Esophagus squamous epithelium (tissue), 5 donors: Measurements from ENCODE around the gene IQSEC3. TPM values are rescaled to one million over a fixed set of nuclear protein-coding genes. Genes with fewer than 3 reads are reported as not detected.

Experiments
- DNase-seq: peaks from one replicate; lab custom pipeline; 2025; lab: John Stamatoyannopoulos, UW
- H3K27ac ChIP-seq, 4 donors: fragments of 200-600 bp; sonication (generic); one replicate each; pipeline ENCODE4 v1.5.1; 2016 to 2019; ENCODE audit warnings: mild to moderate bottlenecking in 1 of 4
- H3K27me3 ChIP-seq, 4 donors: fragments of 200-600 bp; sonication (generic); 1 replicate in 3 of 4; 2 replicates in 1 of 4; pipeline versions ENCODE4 v1.5.1 to v1.6.0; 2017 to 2021; ENCODE audit warnings: antibody characterized with exemption in 1 of 4
- H3K36me3 ChIP-seq, 3 donors: fragments of 200-600 bp; sonication (generic); one replicate each; pipeline ENCODE4 v1.5.1; 2016 to 2019
- H3K4me1 ChIP-seq, 3 donors: fragments of 200-600 bp; sonication (generic); one replicate each; pipeline ENCODE4 v1.5.1; 2017 to 2019
- H3K4me3 ChIP-seq, 4 donors: fragments of 200-600 bp; sonication (generic); 1 replicate in 3 of 4; 2 replicates in 1 of 4; pipeline ENCODE4 v1.5.1; 2016 to 2019; ENCODE audit warnings: mild to moderate bottlenecking in 2 of 4, moderate library complexity in 1 of 4
- H3K9me3 ChIP-seq, 3 donors: fragments of 200-600 bp; sonication (generic); one replicate each; pipeline ENCODE4 v1.5.1; 2016 to 2019
- POLR2A ChIP-seq, 4 donors: fragments of 450-650 bp; IDR thresholded peaks; one replicate each; pipeline ENCODE4 v1.6.1; 2017; ENCODE audit warnings: antibody characterized with exemption in 4 of 4, mild to moderate bottlenecking in 4 of 4, moderate library complexity in 3 of 4
- WGBS, 2 donors: methylation state at CpG; one replicate each; pipeline ENCODE4 v1.1.5; 2018; 5-methylcytosine and 5-hydroxymethylcytosine counted together
- intact Hi-C: fragments of 100-400 bp; cut with DNase I; formaldehyde crosslinking; loops from one replicate; pipeline ENCODE4 v1.15.0; 2022
- total RNA-seq, 4 donors: library from RNA; depleted of rRNA; stranded (reverse); fragments of >200 nt; gene quantifications; one replicate each; pipeline ENCODE4 v1.1.0, GENCODE V29; 2016
- TF ChIP-seq, protein P1 (sequence below), 6 experiments: fragments of 450-650 bp in 4 of 6; fragments of 200-600 bp in 2 of 6; sonication (generic) in 2 of 6; IDR thresholded peaks; one replicate each; pipeline ENCODE4 v1.5.1; 2016 to 2019; ENCODE audit warnings: antibody characterized with exemption in 6 of 6, mild to moderate bottlenecking in 4 of 6, moderate library complexity in 4 of 6
- donor health status: DM: yes; HTN: yes; CAD: no.

Gene IQSEC3
- total RNA-seq, 4 donors from 2014 or later, result 0.04 to 0.95 (median 0.08) TPM; not detected in 1

DNA sequence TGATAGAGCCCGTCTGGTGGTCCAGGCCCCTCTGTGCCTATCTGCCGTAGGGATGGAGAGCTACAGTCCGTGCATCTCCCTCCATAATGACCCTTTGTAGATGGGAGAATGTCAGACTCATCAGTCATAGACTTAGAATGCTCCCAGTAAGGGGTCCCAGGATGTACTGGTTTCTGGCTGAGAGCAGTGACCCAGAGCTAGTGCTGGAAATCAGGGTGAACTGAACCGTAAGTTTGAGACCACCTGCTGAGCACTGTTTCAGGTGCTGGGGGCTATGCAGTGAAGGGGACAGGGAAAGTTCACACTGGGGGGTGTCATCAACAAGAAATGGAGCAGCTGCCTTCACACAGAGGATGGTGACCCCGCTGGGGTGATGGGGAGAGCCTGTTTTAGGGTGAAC, 113.3 kb downstream of the IQSEC3 start:
- no peak overlapping the region for H3K4me3 ChIP-seq
- TF ChIP-seq, protein P1, sequence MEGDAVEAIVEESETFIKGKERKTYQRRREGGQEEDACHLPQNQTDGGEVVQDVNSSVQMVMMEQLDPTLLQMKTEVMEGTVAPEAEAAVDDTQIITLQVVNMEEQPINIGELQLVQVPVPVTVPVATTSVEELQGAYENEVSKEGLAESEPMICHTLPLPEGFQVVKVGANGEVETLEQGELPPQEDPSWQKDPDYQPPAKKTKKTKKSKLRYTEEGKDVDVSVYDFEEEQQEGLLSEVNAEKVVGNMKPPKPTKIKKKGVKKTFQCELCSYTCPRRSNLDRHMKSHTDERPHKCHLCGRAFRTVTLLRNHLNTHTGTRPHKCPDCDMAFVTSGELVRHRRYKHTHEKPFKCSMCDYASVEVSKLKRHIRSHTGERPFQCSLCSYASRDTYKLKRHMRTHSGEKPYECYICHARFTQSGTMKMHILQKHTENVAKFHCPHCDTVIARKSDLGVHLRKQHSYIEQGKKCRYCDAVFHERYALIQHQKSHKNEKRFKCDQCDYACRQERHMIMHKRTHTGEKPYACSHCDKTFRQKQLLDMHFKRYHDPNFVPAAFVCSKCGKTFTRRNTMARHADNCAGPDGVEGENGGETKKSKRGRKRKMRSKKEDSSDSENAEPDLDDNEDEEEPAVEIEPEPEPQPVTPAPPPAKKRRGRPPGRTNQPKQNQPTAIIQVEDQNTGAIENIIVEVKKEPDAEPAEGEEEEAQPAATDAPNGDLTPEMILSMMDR (IDR thresholded peaks at IDR 0.05), result no peak
- TF ChIP-seq POLR2A (IDR thresholded peaks at IDR 0.05), result no peak
- peaks cover 0 to 45% (median 0%) of the 10 kb centered on the region in 4 donors for H3K27me3 ChIP-seq
- WGBS, 2 donors, result 74 to 85% methylated on average over 2 to 3 of the region's 5 CpGs
- H3K36me3 ChIP-seq, result no peaks in the 10 kb centered on the region
- H3K27ac ChIP-seq, result peak overlapping the region in 2 of 4 donors; percentile 21 to 29
- DNase-seq, result no peak
- intact Hi-C loops, result no loop called here
- no peaks in the 10 kb centered on the region for H3K9me3 ChIP-seq
- peaks cover 13 to 50% (median 16%) of the 10 kb centered on the region in 3 donors for H3K4me1 ChIP-seq

DNA sequence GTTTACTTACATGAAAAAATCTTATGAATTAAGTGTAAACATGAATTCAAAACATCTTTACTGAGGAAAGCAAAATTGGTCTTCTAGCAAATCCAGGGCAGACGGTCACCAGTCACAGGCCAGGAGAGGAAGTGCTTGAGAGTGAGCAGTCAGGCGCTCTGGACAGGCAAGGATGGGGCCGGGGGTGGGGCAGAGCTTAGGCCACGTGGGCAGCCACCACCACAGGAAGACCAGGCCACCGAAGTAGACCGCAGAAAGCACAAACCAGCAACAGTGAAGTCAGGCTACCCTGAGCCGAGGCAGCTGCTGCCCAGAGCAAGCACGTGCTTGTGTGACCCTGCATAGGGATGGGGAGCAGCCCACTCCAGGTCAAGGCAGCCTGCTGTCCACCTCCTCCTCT, 113.9 kb downstream of the IQSEC3 start:
- Histone ChIP-seq H3K36me3 (no peaks in the 10 kb centered on the region), H3K27me3 (peaks cover 0 to 41% (median 0%) of the 10 kb centered on the region in 4 donors), H3K27ac (peak overlapping the region in 1 of 4 donors; percentile 29), H3K9me3 (no peaks in the 10 kb centered on the region), H3K4me1 (peaks cover 13 to 50% (median 16%) of the 10 kb centered on the region in 3 donors), H3K4me3 (no peak overlapping the region)
- DNase-seq, result no peak
- intact Hi-C loops, result no loop called here
- 60 to 73% methylated on average over 3 to 7 of the region's 8 CpGs for WGBS, 2 donors
- TF ChIP-seq, protein P1 (IDR thresholded peaks at IDR 0.05), result no peak
- no peak for TF ChIP-seq POLR2A (IDR thresholded peaks at IDR 0.05)

DNA sequence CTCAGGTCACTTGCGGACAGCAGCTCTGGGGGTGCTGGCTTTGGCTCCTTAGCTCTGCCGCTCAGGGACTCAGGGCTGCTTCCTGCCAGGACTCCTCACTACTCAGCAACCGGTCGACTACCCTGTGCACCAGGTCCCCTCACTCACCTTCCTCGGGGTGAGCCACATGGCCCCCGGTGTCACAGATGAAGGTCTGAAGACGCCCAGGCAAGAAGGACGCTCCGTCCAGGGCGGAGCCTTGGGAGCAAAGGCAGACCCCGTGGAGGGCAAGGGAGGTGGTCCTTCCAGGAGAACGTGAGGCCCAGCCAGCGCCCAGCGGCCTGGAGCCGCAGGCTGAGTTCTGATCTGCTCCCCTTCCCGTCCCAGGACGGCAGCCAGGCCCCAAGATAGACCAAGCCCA, 115.4 kb downstream of the IQSEC3 start:
- peaks cover 0 to 42% (median 0%) of the 10 kb centered on the region in 4 donors for H3K27me3 ChIP-seq
- no peak overlapping the region for H3K4me3 ChIP-seq
- H3K36me3 ChIP-seq, result no peaks in the 10 kb centered on the region
- DNase-seq, result no peak
- H3K4me1 ChIP-seq, result peaks cover 9 to 38% (median 13%) of the 10 kb centered on the region in 3 donors
- intact Hi-C loops, result no loop called here
- no peak overlapping the region for H3K27ac ChIP-seq
- 80 to 93% methylated on average over 1 to 10 of the region's 17 CpGs for WGBS, 2 donors
- TF ChIP-seq, protein P1 (IDR thresholded peaks at IDR 0.05), result no peak
- no peak for TF ChIP-seq POLR2A (IDR thresholded peaks at IDR 0.05)
- H3K9me3 ChIP-seq, result no peaks in the 10 kb centered on the region

DNA sequence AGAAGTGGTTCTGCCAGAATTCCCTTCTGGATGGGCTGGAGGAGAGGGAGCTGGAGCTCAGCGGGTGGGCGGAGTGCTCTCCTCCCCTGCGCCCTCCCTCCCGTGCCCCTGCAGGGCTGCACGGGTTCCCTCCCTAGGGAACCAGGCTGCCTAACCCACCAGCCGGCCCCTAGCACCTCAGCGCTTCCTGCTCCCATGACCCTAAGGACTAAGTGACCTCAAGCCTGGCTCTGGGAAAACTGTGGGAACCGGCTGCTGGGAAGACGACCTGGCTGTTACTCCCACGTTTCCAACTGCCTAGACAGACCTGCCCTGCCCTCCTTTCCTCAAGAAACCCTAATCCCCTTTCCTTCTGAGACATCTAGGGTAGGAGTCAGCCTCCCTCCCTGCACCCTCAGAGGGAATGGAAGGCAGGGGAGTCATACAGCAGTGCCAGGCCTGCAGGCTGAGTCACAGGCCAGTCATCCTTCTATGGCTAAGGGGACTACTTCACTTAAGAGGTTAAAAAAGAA, 115.9 kb downstream of the IQSEC3 start:
- DNase-seq, result no peak
- intact Hi-C loops, result no loop called here
- no peaks in the 10 kb centered on the region for H3K9me3 ChIP-seq

More for the DNA sequence above, 115.9 kb downstream of the IQSEC3 start:
- no peak overlapping the region for H3K4me3 ChIP-seq
- WGBS, 2 donors, result 31% methylated on average over 9 of the region's 10 CpGs; no CpG with 5 or more reads in 1 of the 2 donors
- peaks cover 9 to 35% (median 13%) of the 10 kb centered on the region in 3 donors for H3K4me1 ChIP-seq
- peaks cover 0 to 38% (median 0%) of the 10 kb centered on the region in 4 donors for H3K27me3 ChIP-seq
- no peak for TF ChIP-seq POLR2A (IDR thresholded peaks at IDR 0.05)
- TF ChIP-seq, protein P1 (IDR thresholded peaks at IDR 0.05), result no peak
- H3K36me3 ChIP-seq, result no peaks in the 10 kb centered on the region
- H3K27ac ChIP-seq, result no peak overlapping the region
